GM12892 (cell line): ENCODE measurements around the gene BCL7A.

Source experiments
- POLR2A ChIP-seq: IDR thresholded peaks from 2 replicates; pipeline ENCODE4 v1.6.1; 2011; ENCODE audit warnings: low read depth, low read length, control low read depth
- POLR2AphosphoS5 ChIP-seq: IDR thresholded peaks from 2 replicates; pipeline ENCODE4 v1.6.1; 2011; ENCODE audit warnings: low read depth, low read length, control low read depth

GRCh38 chr12:122067966-122068365 lies 46.3 kb downstream of the BCL7A start:
- no peak for TF ChIP-seq POLR2A
- no peak for TF ChIP-seq POLR2AphosphoS5
